Left cardiac atrium (tissue), 2 donors: ENCODE data around the gene IPO5. TPM values are rescaled to one million over a fixed set of nuclear protein-coding genes. Genes with fewer than 3 reads are reported as not detected.

Source experiments
- total RNA-seq, 2 donors: library from RNA; stranded (reverse); fragmentation: NEBNext Ultra II Directional; extraction: Animal tissue kit (Norgen Biotek cat#: 25700); gene quantifications; one replicate each; pipeline ENCODE4 v1.2.1, GENCODE V29; 2021
- donor health status: DM: no; HTN: yes; CAD: no; lungs with severe emphysema.
- donor health status: DM: yes; HTN: yes; CAD: no.

Gene IPO5
- total RNA-seq, 2 donors from 2014 or later, result 77.8 to 101 TPM

Other genes with a start within 250 kb of the IPO5 start
- 10 to 100 TPM; 23.7 to 26.3 TPM for gene FARP1, start 189.4 kb downstream of the IPO5 start, total RNA-seq
- gene RNF113B, start 223.6 kb downstream of the IPO5 start, total RNA-seq, result not detected